HepG2 (cell line): ENCODE results near the gene TBXAS1. TPM values are rescaled to one million over a fixed set of nuclear protein-coding genes. Genes with fewer than 3 reads are reported as not detected.

Experiments used
- BCL6 ChIP-seq: IDR thresholded peaks from 2 replicates; pipeline ENCODE4 v1.6.1; 2016; ENCODE audit warnings: missing genetic modification reagents, missing compliant biosample characterization
- DPF2 ChIP-seq: sonication (generic); formaldehyde crosslinking; IDR thresholded peaks from 2 replicates; pipeline ENCODE4 v1.4.0; 2020; ENCODE audit warnings: mild to moderate bottlenecking, low read depth, missing genetic modification reagents, borderline replicate concordance
- FOSL2 ChIP-seq: sonication (generic); formaldehyde crosslinking; IDR thresholded peaks from 2 replicates; pipeline ENCODE4 v1.4.0; 2020; ENCODE audit warnings: missing genetic modification reagents
- FOXA1 ChIP-seq, 2 experiments: fragments of 450-650 bp in 1 of 2; sonication (generic) in 1 of 2; formaldehyde crosslinking in 1 of 2; IDR thresholded peaks; 2 replicates each; pipeline versions ENCODE4 v1.4.0 to v1.6.1; 2016 to 2020; ENCODE audit warnings: missing genetic modification reagents in 1 of 2
- JUNB ChIP-seq: sonication (generic); formaldehyde crosslinking; IDR thresholded peaks from 2 replicates; pipeline ENCODE4 v1.8.0; 2022; ENCODE audit warnings: missing genetic modification reagents, mild to moderate bottlenecking, borderline replicate concordance
- RORA ChIP-seq: sonication (generic); formaldehyde crosslinking; IDR thresholded peaks from 2 replicates; pipeline ENCODE4 v1.5.0; 2020; ENCODE audit warnings: mild to moderate bottlenecking, missing genetic modification reagents, moderate library complexity
- SALL1 ChIP-seq: sonication (generic); formaldehyde crosslinking; IDR thresholded peaks from 2 replicates; pipeline ENCODE4 v1.8.0; 2022; ENCODE audit warnings: mild to moderate bottlenecking, missing genetic modification reagents
- SOX13 ChIP-seq, 3 experiments: fragments of 450-650 bp in 1 of 3; sonication (generic) in 1 of 3; formaldehyde crosslinking in 1 of 3; IDR thresholded peaks in 2 of 3; conservative IDR thresholded peaks in 1 of 3; 2 replicates each; pipeline versions ENCODE4 v1.5.0 to v1.6.1; 2016 to 2020; ENCODE audit warnings: antibody characterized with exemption in 1 of 3, mild to moderate bottlenecking in 1 of 3, missing compliant biosample characterization in 1 of 3, missing genetic modification reagents in 1 of 3, moderate library complexity in 1 of 3
- TBX3 ChIP-seq: fragments of 450-650 bp; IDR thresholded peaks from 2 replicates; pipeline ENCODE4 v1.6.1; 2017; ENCODE audit warnings: antibody characterized with exemption, mild to moderate bottlenecking, inconsistent platforms, borderline replicate concordance
- TFDP2 ChIP-seq: sonication (generic); formaldehyde crosslinking; IDR thresholded peaks from 2 replicates; pipeline ENCODE4 v1.4.0; 2020; ENCODE audit warnings: missing genetic modification reagents
- THYN1 ChIP-seq: sonication (generic); formaldehyde crosslinking; IDR thresholded peaks from 2 replicates; pipeline ENCODE4 v1.8.1; 2023; ENCODE audit warnings: low read depth, mild to moderate bottlenecking, moderate library complexity, missing genetic modification reagents, borderline replicate concordance
- ZBTB10 ChIP-seq: sonication (generic); formaldehyde crosslinking; IDR thresholded peaks from 2 replicates; pipeline ENCODE4 v1.4.0; 2020; ENCODE audit warnings: missing genetic modification reagents, borderline replicate concordance
- ZBTB42 ChIP-seq: sonication (generic); formaldehyde crosslinking; IDR thresholded peaks from 2 replicates; pipeline ENCODE4 v1.5.0; 2020; ENCODE audit warnings: mild to moderate bottlenecking, missing genetic modification reagents
- ZNF256 ChIP-seq: sonication (generic); formaldehyde crosslinking; conservative IDR thresholded peaks from 2 replicates; pipeline ENCODE4 v1.4.0; 2020; ENCODE audit warnings: missing genetic modification reagents
- ZNF383 ChIP-seq: sonication (generic); formaldehyde crosslinking; IDR thresholded peaks from 2 replicates; pipeline ENCODE4 v1.4.0; 2020; ENCODE audit warnings: missing genetic modification reagents, mild to moderate bottlenecking, borderline replicate concordance
- ZNF512 ChIP-seq: sonication (generic); formaldehyde crosslinking; IDR thresholded peaks from 2 replicates; pipeline ENCODE4 v1.4.0; 2020; ENCODE audit warnings: mild to moderate bottlenecking, missing genetic modification reagents
- polyA plus RNA-seq, 8 experiments: library from polyadenylated mRNA; depleted of rRNA in 3 of 8; stranded (reverse) in 7 of 8; unstranded in 1 of 8; fragments of >200 nt; fragmentation: Illumina TruSeq in 4 of 8; extraction: Trizol in 4 of 8; gene quantifications; 2 replicates each; pipeline versions ENCODE4 v1.2.1 to v1.2.3, GENCODE V29; 2011 to 2016; ENCODE audit warnings: low read depth in 4 of 8, missing spikeins in 1 of 8, mixed read lengths in 1 of 8; ENCODE audit not compliant: insufficient read depth in 1 of 8
- total RNA-seq, 5 experiments: library from RNA; depleted of rRNA; stranded (reverse); fragments of >200 nt; fragmentation: Illumina TruSeq; extraction: Trizol; gene quantifications; 2 replicates each; pipeline ENCODE4 v1.2.3, GENCODE V29; 2016; ENCODE audit warnings: low read depth in 1 of 5
- TF ChIP-seq, protein P1 (sequence below): IDR thresholded peaks from 2 replicates; pipeline ENCODE4 v1.6.1; 2012; ENCODE audit warnings: low read depth, low read length, improper control_type of control experiment
- TF ChIP-seq, protein P2 (sequence below): sonication (generic); formaldehyde crosslinking; IDR thresholded peaks from 2 replicates; pipeline ENCODE4 v1.5.0; 2020; ENCODE audit warnings: mild to moderate bottlenecking, missing genetic modification reagents, moderate library complexity

The TBXAS1 gene
- total and polyA plus RNA-seq, 2 of the 13 experiments (the other 11 are each of a cell fraction or from before 2014, with no cell fraction given): 4.0 to 4.9 TPM

GRCh38 chr7:139950881-139951525, 121.9 kb downstream of the TBXAS1 start (continued):
- TF ChIP-seq ZNF512 (CRISPR knock-in tag) (no peak), TBX3 (peak; percentile 86; the same call in 1 of the 2 replicates), SOX13 (IDR thresholded peaks at IDR 0.05) (no peak), SOX13 (CRISPR knock-in tag; conservative IDR thresholded peaks at IDR 0.05 in 1 of 2, IDR thresholded peaks at IDR 0.05 in 1 of 2) (peak in 1 of 2 experiments; percentile 58; a peak in 1 of 4 replicates), ZNF256 (no peak), FOSL2 (CRISPR knock-in tag) (peak; percentile 95), SALL1 (peak; percentile 58; the same call in 1 of the 2 replicates), ZNF383 (CRISPR knock-in tag) (no peak), THYN1 (CRISPR knock-in tag) (no peak), FOXA1 (IDR thresholded peaks at IDR 0.05) (no peak), FOXA1 (CRISPR knock-in tag; IDR thresholded peaks at IDR 0.05) (peak; percentile 70), RORA (CRISPR knock-in tag) (no peak), TFDP2 (CRISPR knock-in tag) (no peak), JUNB (CRISPR knock-in tag) (peak; percentile 77; the same call in 1 of the 2 replicates), BCL6 (CRISPR knock-in tag) (peak; percentile 72; the same call in 1 of the 2 replicates), DPF2 (CRISPR knock-in tag) (no peak), ZBTB42 (CRISPR knock-in tag) (no peak), ZBTB10 (CRISPR knock-in tag) (peak; percentile 75; the same call in 1 of the 2 replicates)
- TF ChIP-seq, protein P1, sequence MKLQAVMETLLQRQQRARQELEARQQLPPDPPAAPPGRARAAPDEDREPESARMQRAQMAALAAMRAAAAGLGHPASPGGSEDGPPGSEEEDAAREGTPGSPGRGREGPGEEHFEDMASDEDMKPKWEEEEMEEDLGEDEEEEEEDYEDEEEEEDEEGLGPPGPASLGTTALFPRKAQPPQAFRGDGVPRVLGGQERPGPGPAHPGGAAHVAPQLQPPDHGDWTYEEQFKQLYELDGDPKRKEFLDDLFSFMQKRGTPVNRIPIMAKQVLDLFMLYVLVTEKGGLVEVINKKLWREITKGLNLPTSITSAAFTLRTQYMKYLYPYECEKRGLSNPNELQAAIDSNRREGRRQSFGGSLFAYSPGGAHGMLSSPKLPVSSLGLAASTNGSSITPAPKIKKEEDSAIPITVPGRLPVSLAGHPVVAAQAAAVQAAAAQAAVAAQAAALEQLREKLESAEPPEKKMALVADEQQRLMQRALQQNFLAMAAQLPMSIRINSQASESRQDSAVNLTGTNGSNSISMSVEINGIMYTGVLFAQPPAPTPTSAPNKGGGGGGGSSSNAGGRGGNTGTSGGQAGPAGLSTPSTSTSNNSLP: peak; percentile 57; the same call in 1 of the 2 replicates
- TF ChIP-seq, protein P2, sequence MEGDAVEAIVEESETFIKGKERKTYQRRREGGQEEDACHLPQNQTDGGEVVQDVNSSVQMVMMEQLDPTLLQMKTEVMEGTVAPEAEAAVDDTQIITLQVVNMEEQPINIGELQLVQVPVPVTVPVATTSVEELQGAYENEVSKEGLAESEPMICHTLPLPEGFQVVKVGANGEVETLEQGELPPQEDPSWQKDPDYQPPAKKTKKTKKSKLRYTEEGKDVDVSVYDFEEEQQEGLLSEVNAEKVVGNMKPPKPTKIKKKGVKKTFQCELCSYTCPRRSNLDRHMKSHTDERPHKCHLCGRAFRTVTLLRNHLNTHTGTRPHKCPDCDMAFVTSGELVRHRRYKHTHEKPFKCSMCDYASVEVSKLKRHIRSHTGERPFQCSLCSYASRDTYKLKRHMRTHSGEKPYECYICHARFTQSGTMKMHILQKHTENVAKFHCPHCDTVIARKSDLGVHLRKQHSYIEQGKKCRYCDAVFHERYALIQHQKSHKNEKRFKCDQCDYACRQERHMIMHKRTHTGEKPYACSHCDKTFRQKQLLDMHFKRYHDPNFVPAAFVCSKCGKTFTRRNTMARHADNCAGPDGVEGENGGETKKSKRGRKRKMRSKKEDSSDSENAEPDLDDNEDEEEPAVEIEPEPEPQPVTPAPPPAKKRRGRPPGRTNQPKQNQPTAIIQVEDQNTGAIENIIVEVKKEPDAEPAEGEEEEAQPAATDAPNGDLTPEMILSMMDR: no peak
